Measurements from ENCODE around the gene MAPK8IP1.

The MAPK8IP1 gene

DNA sequence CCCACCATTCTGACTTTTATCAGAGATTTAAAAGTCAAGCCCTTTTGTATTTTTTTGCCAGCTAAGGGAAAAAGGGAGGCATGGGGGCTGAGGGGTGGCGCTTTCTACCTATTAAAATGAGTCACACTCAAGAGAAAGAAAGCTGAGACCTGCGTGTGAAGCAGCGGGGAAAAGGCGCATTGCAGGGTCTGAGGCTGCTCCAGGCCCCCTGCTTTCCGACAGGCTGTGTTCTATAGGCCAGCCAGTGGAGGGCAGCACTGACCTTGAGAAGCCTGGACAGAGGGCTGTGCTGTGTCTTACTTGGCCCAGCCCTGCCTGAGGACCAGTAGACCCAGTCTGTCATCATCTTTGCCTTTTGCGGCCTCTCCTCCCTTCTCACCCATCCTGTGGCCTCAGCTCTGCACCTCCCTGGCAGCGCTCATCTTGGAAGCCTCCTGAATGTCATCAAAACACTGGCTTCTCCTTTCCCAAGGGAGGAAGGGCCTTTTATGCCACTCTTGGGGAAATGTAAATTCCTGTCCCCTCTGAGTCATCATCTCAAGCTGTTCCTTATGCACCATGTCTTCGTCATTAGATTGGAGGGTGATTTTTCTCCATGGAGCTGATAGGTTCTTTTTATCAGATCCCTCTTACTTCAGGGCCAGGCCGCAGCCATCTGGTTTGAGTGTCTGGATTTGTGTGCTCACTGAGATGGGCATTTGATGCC is 12.6 kb upstream of the MAPK8IP1 start:
- Histone ChIP-seq H3K36me3 (ENCODE audit: control insufficient read depth in 2 of 2, insufficient read depth in 1 of 2, low read length in 2 of 2) (peaks cover 0 to 71% of the 10 kb centered on the region in 2 experiments; a peak in 1 of 3 replicates), H3K4me3 (ENCODE audit: low read depth, low read length) (no peak overlapping the region), H3K27ac (ENCODE audit: extremely low read depth, low read depth, low read length) (no peak overlapping the region), H3K9me3 (ENCODE audit: control insufficient read depth, insufficient read depth, low read depth, low read length) (no peaks in the 10 kb centered on the region), H3K4me1 (ENCODE audit: control insufficient read depth, insufficient read depth, low read length) (no peaks in the 10 kb centered on the region)
- ChIA-PET CTCF (interaction anchor here (0.6 to 7.0 kb wide), 65 partner anchors 7 to 517 kb away, joined by 3 to 79 read pairs (median 5); partner anchors contain the start of genes CRY2 and PEX16), POLR2A (interaction anchor here (0.6 to 2.6 kb wide), 5 partner anchors 16 to 248 kb away, joined by 3 to 10 read pairs (median 3); partner anchors contain the start of gene PEX16)
- TF ChIP-seq ZNF654 (tag by site-specific recombination; IDR thresholded peaks at IDR 0.05; ENCODE audit: low read depth) = peak; percentile 92
- TF ChIP-seq, protein P1, sequence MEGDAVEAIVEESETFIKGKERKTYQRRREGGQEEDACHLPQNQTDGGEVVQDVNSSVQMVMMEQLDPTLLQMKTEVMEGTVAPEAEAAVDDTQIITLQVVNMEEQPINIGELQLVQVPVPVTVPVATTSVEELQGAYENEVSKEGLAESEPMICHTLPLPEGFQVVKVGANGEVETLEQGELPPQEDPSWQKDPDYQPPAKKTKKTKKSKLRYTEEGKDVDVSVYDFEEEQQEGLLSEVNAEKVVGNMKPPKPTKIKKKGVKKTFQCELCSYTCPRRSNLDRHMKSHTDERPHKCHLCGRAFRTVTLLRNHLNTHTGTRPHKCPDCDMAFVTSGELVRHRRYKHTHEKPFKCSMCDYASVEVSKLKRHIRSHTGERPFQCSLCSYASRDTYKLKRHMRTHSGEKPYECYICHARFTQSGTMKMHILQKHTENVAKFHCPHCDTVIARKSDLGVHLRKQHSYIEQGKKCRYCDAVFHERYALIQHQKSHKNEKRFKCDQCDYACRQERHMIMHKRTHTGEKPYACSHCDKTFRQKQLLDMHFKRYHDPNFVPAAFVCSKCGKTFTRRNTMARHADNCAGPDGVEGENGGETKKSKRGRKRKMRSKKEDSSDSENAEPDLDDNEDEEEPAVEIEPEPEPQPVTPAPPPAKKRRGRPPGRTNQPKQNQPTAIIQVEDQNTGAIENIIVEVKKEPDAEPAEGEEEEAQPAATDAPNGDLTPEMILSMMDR (tag by site-specific recombination; IDR thresholded peaks at IDR 0.05) = peak; percentile 87
- TF ChIP-seq GLIS2 (tag by site-specific recombination; IDR thresholded peaks at IDR 0.05) = no peak
- TF ChIP-seq ZBTB20 (tag by site-specific recombination; IDR thresholded peaks at IDR 0.05) = 0 out of 2 replicates have a peak, but pooled peaks have one; percentile 31
- 0 out of 2 replicates have a peak, but pooled peaks have one; percentile 11 for TF ChIP-seq ZNF768 (tag by site-specific recombination; IDR thresholded peaks at IDR 0.05)
- TF ChIP-seq MZF1 (tag by site-specific recombination; IDR thresholded peaks at IDR 0.05; ENCODE audit: borderline replicate concordance) = no peak
- TF ChIP-seq, protein P2, sequence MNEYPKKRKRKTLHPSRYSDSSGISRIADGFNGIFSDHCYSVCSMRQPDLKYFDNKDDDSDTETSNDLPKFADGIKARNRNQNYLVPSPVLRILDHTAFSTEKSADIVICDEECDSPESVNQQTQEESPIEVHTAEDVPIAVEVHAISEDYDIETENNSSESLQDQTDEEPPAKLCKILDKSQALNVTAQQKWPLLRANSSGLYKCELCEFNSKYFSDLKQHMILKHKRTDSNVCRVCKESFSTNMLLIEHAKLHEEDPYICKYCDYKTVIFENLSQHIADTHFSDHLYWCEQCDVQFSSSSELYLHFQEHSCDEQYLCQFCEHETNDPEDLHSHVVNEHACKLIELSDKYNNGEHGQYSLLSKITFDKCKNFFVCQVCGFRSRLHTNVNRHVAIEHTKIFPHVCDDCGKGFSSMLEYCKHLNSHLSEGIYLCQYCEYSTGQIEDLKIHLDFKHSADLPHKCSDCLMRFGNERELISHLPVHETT (tag by site-specific recombination; IDR thresholded peaks at IDR 0.05) = 0 out of 2 replicates have a peak, but pooled peaks have one; percentile 48
- TF ChIP-seq, protein P3, sequence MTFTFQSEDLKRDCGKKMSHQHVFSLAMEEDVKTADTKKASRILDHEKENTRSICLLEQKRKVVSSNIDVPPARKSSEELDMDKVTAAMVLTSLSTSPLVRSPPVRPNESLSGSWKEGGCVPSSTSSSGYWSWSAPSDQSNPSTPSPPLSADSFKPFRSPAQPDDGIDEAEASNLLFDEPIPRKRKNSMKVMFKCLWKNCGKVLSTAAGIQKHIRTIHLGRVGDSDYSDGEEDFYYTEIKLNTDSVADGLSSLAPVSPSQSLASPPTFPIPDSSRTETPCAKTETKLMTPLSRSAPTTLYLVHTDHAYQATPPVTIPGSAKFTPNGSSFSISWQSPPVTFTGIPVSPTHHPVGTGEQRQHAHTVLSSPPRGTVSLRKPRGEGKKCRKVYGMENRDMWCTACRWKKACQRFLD (tag by site-specific recombination; IDR thresholded peaks at IDR 0.05) = no peak
- no peak for TF ChIP-seq ZNF510 (tag by site-specific recombination; IDR thresholded peaks at IDR 0.05; ENCODE audit: insufficient replicate concordance)
- TF ChIP-seq ZNF394 (tag by site-specific recombination; IDR thresholded peaks at IDR 0.05; ENCODE audit: borderline replicate concordance) = peak; percentile 77; the same call in 1 of the 2 replicates
- TF ChIP-seq, protein P4, sequence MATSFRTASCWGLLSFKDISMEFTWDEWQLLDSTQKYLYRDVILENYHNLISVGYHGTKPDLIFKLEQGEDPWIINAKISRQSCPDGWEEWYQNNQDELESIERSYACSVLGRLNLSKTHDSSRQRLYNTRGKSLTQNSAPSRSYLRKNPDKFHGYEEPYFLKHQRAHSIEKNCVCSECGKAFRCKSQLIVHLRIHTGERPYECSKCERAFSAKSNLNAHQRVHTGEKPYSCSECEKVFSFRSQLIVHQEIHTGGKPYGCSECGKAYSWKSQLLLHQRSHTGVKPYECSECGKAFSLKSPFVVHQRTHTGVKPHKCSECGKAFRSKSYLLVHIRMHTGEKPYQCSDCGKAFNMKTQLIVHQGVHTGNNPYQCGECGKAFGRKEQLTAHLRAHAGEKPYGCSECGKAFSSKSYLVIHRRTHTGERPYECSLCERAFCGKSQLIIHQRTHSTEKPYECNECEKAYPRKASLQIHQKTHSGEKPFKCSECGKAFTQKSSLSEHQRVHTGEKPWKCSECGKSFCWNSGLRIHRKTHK (tag by site-specific recombination; IDR thresholded peaks at IDR 0.05) = no peak
- no peak for TF ChIP-seq SCRT1 (tag by site-specific recombination; IDR thresholded peaks at IDR 0.05; ENCODE audit: borderline replicate concordance)
- TF ChIP-seq, protein P5, sequence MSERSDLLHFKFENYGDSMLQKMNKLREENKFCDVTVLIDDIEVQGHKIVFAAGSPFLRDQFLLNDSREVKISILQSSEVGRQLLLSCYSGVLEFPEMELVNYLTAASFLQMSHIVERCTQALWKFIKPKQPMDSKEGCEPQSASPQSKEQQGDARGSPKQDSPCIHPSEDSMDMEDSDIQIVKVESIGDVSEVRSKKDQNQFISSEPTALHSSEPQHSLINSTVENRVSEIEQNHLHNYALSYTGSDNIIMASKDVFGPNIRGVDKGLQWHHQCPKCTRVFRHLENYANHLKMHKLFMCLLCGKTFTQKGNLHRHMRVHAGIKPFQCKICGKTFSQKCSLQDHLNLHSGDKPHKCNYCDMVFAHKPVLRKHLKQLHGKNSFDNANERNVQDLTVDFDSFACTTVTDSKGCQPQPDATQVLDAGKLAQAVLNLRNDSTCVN (tag by site-specific recombination; optimal IDR thresholded peaks at IDR 0.05) = no peak
- TF ChIP-seq, protein P6, sequence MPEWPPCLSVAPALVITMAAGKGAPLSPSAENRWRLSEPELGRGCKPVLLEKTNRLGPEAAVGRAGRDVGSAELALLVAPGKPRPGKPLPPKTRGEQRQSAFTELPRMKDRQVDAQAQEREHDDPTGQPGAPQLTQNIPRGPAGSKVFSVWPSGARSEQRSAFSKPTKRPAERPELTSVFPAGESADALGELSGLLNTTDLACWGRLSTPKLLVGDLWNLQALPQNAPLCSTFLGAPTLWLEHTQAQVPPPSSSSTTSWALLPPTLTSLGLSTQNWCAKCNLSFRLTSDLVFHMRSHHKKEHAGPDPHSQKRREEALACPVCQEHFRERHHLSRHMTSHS (tag by site-specific recombination; IDR thresholded peaks at IDR 0.05) = no peak
- TF ChIP-seq ZNF629 (tag by site-specific recombination; IDR thresholded peaks at IDR 0.05) = peak; percentile 73
- no peak for TF ChIP-seq ZNF121 (tag by site-specific recombination; IDR thresholded peaks at IDR 0.05)
- TF ChIP-seq ZNF837 (tag by site-specific recombination; IDR thresholded peaks at IDR 0.05) = no peak
- TF ChIP-seq ZNF335 (tag by site-specific recombination; conservative IDR thresholded peaks at IDR 0.05) = peak; percentile 82
- no peak for TF ChIP-seq ZBTB7A (tag by site-specific recombination; IDR thresholded peaks at IDR 0.05; ENCODE audit: low read depth)
- TF ChIP-seq ZFP37 (tag by site-specific recombination; IDR thresholded peaks at IDR 0.05) = peak; percentile 58; the same call in 1 of the 2 replicates
- TF ChIP-seq KLF9 (tag by site-specific recombination; IDR thresholded peaks at IDR 0.05; ENCODE audit: low read depth) = no peak
- no peak for TF ChIP-seq SETDB1 (IDR thresholded peaks at IDR 0.05; ENCODE audit: insufficient read length, low read length)
- TF ChIP-seq ZNF146 (tag by site-specific recombination; IDR thresholded peaks at IDR 0.05) = no peak
- TF ChIP-seq, protein P7, sequence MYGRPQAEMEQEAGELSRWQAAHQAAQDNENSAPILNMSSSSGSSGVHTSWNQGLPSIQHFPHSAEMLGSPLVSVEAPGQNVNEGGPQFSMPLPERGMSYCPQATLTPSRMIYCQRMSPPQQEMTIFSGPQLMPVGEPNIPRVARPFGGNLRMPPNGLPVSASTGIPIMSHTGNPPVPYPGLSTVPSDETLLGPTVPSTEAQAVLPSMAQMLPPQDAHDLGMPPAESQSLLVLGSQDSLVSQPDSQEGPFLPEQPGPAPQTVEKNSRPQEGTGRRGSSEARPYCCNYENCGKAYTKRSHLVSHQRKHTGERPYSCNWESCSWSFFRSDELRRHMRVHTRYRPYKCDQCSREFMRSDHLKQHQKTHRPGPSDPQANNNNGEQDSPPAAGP (tag by site-specific recombination; IDR thresholded peaks at IDR 0.05) = peak; percentile 70; the same call in 1 of the 2 replicates
- no peak for TF ChIP-seq REPIN1 (tag by site-specific recombination; IDR thresholded peaks at IDR 0.05; ENCODE audit: low read depth)
- TF ChIP-seq ZNF138 (tag by site-specific recombination; IDR thresholded peaks at IDR 0.05; ENCODE audit: borderline replicate concordance) = no peak
- peak; percentile 55 for TF ChIP-seq ZNF600 (tag by site-specific recombination; IDR thresholded peaks at IDR 0.05)
- TF ChIP-seq GFI1B (tag by site-specific recombination; IDR thresholded peaks at IDR 0.05) = no peak

All from HEK293 (cell line).